IPS-NIHi7 (cell line): ENCODE results near the gene EEF1G.

Source experiments
- DNase-seq: peaks from one replicate; pipeline ENCODE4 v3.0.0; 2012; ENCODE audit warnings: mixed read lengths; ENCODE audit errors: extremely low spot score

The EEF1G gene

DNA sequence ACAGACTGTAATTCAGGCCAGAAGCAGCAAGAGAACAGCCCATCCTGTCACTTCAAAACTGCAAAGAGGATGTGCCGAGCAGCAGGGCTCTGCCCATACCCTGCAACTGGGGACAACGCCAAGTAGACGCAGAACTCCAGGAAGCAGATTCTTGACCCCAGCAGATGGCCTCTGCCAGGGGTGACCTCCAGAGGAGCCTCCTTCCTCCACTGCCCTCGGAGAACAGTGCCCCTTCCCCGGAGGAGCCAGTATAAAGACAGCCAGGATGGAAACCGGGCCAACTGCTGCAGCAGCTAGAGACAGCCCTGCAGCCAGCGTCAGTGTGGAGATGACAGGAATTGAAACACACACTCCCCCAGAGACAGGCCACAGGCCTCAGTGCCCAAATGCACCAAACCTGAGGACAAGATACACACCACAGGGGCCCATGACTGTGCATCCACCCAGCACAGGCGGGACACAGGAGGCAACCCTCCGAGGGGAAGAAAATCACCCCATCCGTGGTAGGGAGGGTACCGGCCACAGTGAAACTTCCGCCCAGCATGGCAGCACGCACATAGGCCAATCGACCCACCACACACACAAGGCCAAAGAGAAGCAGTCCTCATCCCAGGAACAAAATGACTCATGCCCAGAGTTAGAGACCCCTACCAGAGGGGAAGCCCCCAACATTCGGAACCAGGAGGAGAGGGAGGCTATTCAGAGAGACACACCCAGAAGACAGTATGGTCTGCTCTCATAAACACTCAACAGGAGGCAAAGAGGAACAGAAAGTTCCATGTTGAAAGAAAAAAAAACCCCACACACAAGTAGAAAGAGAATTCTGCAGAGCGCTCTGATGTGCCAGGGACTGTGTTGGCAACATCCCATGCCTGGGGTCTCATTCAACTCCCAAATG is 32.6 kb downstream of the EEF1G start:
- DNase-seq = no peak

DNA sequence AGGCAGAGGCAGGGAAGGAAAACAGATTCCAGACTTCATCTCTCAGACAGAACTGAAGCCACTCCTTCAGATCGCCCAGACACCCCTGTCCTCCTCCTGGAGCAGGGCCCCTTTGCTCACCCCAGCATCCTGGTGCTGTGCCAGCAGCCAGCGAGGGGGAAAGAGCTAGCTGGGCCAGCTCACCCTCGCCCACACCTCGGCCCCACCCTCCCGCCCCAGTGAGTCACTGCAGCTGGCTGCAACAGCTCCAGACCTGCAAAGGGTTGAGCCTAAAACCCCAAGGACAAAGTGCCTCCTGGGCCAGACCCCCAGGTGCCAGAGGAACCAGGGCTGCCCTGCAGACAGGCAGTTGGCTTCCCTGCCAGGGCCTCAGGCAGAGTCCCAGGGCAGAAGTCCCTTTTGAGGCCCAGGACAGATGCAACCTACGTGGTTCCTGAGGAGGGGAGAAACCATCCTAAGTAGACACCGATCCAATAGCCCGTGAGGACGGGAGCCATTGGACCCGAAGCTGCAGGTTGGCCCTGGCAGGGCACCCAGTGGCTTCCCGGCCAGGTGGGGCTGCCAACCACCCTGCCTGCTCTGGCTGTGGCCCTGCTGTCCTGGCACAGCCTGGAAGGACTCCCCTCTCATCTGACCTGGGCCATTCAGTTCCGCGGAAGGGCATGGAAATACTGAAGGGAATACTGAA is 34.3 kb downstream of the EEF1G start:
- no peak for DNase-seq

DNA sequence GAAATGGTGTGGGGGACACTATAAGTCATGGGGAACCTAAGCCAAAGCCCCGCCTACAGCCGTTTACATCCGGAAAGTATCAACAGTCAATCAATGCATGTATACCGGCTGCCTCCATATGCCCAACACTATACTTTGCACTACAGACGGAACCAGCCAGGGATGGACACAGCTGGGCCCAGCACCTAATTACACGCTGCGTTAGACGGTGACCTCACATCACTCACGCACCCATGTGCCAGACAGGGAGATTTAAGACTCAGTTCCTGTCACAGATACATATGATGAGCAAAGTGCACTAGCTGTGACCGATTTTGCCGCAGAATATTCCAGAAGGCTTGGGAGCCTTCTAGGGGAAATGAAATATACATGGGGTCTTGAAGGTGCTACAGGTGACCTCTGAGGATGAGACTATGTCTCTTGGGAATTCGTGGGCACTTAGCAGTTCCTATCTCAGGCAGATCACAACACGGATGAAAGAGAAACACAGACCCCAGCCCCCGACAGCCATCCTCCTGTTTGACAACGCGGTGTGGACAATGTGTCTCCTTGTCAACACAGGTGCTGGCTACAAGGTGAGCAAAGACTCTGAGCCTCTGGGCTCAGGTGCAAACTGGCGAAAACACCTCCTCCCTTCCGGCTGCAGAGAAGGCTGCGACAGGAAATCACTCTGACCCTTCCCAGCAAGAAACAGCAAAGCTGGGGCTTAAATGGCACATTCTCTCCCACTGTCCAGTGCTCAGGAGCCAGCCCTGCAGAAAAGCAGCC is 35.0 kb downstream of the EEF1G start:
- DNase-seq = no peak

DNA sequence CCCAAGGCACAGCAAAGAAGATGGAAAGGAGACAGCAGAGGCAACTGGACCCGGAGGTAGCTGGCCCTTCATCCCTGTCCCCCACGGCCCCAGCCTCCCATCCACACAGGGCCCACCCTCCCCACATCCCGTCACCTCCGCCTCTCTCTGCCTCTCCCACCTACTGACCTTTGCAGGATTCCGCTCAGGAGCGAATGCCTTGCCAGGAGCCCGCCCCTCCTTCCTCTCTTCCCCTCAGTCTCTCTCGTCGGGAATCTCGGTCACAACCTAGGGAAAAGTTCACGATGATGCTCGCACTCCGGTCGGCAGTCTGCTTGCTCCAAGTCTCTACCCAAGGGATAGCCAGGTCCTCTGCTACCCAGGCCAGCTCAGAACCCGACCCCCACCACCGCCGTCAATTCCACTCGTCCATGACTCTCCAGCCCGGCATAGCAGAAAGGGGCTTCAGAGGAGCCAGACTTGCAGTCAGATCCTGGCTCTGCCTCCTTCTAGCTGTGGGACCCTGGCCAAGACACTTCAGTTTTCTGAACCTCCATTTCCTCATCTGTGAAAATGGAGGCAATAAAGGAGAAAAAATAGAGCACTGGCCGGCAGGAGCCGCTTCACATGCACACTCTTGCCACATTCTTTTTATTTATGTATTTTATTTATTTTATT is 37.3 kb downstream of the EEF1G start:
- DNase-seq = no peak

DNA sequence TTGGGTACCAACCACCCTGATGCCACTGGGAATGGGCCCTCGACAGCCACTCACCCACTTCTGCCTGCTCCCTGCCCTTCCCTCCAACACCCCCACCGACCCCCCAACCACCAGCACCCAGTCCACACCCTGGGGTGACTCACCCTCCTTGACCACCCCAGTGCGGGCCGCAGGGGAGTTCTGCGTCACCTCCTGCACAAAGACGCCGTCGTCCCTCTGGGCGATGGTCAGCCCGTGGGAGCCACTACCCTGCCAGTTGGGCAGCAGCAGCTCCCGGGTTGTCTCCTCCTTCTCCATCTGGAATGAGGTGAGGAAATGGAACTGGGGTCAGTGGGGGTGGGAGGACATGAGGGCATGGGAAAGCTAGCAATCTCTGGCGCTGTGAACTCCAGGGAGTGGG is 37.9 kb downstream of the EEF1G start:
- DNase-seq = no peak

DNA sequence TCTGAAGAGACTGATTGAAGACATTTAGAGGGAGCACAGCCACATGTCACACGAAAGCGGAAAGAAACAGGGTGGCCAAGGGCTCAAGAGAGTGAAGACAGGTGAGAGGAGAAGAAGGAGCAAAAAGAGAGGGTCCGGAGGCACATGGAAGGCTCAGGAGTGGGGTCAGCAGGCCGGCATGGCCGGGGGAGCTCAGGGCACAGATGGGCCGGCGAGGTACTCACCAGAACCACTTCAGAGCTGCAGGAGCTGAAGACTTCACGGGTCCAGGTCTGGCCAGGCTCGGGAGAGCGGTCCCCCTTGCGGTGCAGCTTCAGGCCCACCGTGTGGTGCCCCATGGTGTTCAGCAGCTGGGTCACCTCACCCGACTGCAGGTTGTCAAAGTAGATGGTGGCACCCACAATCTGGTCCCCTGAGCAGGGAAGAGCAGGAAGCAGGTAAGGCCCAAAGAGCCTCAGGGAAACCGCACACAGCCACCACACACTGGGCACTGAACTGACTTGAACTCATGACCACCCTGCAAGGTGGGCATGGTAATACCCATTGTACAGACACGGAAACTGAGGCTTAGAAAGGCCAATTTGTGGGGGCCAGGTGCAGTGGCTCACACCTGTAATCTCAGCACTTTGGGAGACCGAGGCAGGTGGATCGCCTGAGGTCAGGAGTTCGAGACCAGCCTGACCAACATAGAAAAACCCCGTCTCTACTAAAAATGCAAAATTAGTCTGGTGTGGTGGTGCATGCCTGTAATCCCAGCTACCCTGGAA is 38.7 kb downstream of the EEF1G start:
- no peak for DNase-seq

DNA sequence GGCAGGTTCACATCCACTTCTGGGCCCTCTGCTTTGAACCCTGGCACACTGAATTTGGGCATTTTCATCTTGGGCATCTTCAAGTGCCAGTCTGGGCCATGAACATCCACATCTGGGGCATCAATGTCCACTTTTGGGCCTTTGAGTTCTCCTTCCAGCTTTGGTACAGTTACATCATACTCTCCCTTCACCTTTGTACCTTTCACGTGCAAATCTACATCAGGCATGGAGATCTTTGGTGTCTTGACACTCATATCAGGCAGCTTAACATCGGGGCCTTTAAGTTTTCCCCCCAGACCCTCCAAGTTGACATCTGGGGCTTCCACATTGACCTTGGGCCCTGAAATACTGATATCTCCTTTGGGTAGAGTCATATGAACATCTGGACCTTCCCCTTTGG is 41.6 kb downstream of the EEF1G start:
- no peak for DNase-seq

DNA sequence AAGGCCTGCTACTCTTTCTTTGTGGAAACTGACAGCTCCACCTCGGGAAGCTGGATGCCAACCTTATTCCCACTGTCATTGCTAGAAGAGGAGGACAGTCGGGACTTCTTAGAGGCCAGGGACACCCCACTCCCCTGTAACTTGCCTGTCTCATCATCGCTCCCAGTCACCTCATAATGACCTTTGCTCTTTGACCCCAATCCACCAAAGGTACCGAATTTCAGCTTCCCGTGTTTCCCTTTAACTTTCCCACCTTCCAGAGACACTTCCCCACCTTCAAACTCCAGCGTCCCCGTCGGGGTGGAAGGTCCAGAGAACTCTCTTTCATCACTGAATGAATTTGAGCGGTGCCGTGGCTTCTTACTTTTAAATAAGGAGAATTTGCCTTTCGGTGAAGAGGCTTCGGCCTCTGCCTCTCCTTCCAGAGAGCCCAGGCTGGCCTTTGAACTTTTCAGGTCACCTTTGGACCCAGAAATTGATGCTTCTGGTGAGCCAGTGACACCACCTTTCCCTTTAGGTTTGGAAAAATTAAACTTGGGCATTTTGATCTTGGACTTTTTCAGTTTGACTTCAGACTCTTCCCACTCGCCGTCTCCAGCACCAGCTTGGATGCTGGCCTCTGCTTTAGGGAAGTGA is 56.8 kb downstream of the EEF1G start:
- no peak for DNase-seq

DNA sequence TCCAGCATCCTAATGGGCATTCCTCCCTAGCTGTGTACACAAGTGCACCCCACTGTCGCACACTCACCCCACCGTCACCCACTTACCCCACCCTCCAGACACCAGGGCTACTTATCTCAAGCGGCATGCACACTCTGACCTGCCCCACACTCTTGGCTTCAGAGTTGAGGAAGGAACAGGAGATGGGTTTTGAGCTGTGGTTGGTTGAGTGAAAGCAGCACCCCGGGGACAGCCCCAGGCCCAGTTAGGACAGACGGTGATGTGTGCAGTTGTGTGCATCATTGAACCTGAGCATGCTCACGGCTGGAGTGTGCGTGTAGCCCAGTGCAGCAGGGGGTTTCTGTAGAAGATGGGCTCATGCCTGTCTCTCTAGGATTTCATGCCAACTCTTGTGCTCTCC is 59.5 kb downstream of the EEF1G start:
- DNase-seq = no peak

DNA sequence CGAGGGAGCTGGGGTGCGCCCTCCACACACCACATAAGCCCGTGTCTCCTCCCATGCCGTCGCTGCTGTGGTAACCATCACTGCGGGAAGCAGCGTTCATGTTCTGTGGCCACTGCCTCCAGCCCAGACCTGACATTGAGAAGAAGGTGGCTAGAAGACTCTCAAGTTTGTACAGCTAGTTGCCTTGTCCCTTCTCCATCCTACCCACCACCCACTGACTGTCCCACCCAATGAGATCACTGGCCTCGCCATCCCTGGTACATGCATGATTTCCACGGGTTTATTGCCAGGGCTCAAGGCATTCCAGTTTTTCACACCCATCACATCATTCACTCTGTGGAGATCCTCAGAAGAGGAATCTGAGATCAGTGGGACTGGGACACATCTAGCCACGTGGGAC is 60.1 kb downstream of the EEF1G start:
- no peak for DNase-seq

DNA sequence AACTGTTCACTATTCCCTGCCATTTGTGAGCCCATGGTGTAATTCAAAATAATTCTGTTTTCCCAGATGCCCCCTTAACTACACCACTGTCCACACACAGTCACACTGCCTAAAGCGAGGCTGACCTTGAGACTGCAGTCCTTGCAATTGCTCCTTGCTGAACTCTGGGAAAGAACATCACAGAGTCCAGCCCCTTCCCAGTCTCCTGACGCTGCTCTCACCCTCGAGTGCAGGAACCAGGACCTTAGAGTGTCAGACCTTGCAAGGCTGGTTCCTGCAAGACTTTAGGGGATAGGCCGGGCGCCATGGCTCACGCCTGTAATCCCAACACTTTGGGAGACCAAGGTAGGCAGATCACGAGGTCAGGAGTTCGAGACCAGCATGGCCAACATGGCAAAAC is 60.7 kb downstream of the EEF1G start:
- no peak for DNase-seq
